ENCODE data around the gene PAX7. TPM values are rescaled to one million over a fixed set of nuclear protein-coding genes. Genes with fewer than 3 reads are reported as not detected.

Gene PAX7
- total RNA-seq, 4 donors from 2014 or later = 1.8 to 5.1 (median 3.9) TPM

GRCh38 chr1:18735224-18735997 lies 104.8 kb downstream of the PAX7 start:
- Histone ChIP-seq H3K9me3 (no peaks in the 10 kb centered on the region), H3K4me1 (no peaks in the 10 kb centered on the region), H3K27ac (no peak overlapping the region), H3K36me3 (no peaks in the 10 kb centered on the region), H3K4me3 (no peak overlapping the region), H3K27me3 (peaks cover 0 to 4% (median 3%) of the 10 kb centered on the region in 3 donors)
- no peak for DNase-seq
- in situ Hi-C loops (cut with MboI; ENCODE audit: low sequenced_read_pairs in 4 of 4) (no loop called here), intact Hi-C loops (cut with DNase I; ENCODE audit: low total_unique reads) (no loop called here)
- ATAC-seq = no peak
- TF ChIP-seq POLR2A (IDR thresholded peaks at IDR 0.05) (no peak), CTCF (IDR thresholded peaks at IDR 0.05 in 4 of 5, conservative IDR thresholded peaks at IDR 0.05 in 1 of 5) (no peak)

- ATAC-seq = no peak
- Histone ChIP-seq H3K36me3 (no peaks in the 10 kb centered on the region), H3K4me1 (no peaks in the 10 kb centered on the region), H3K27me3 (peaks cover 0 to 4% (median 3%) of the 10 kb centered on the region in 3 donors), H3K9me3 (no peaks in the 10 kb centered on the region), H3K27ac (no peak overlapping the region), H3K4me3 (no peak overlapping the region)
- intact Hi-C loops (cut with DNase I; ENCODE audit: low total_unique reads) = no loop called here
- DNase-seq = no peak
- TF ChIP-seq POLR2A (IDR thresholded peaks at IDR 0.05) (no peak), CTCF (IDR thresholded peaks at IDR 0.05 in 4 of 5, conservative IDR thresholded peaks at IDR 0.05 in 1 of 5) (no peak)
- in situ Hi-C loops (cut with MboI; ENCODE audit: low sequenced_read_pairs in 4 of 4) = no loop called here
These were observed 106.3 kb downstream of the PAX7 start for GRCh38 chr1:18736958-18737357.

GRCh38 chr1:18738126-18738525 lies 107.5 kb downstream of the PAX7 start:
- H3K9me3 ChIP-seq = no peaks in the 10 kb centered on the region
- DNase-seq (no peak), ATAC-seq (no peak)
- peaks cover 0 to 4% (median 3%) of the 10 kb centered on the region in 3 donors for H3K27me3 ChIP-seq
- H3K27ac ChIP-seq = no peak overlapping the region
- H3K4me3 ChIP-seq = no peak overlapping the region
- in situ Hi-C loops (cut with MboI; ENCODE audit: low sequenced_read_pairs in 4 of 4) = no loop called here
- no peaks in the 10 kb centered on the region for H3K4me1 ChIP-seq
- TF ChIP-seq POLR2A (IDR thresholded peaks at IDR 0.05) (no peak), CTCF (IDR thresholded peaks at IDR 0.05 in 4 of 5, conservative IDR thresholded peaks at IDR 0.05 in 1 of 5) (no peak)
- no peaks in the 10 kb centered on the region for H3K36me3 ChIP-seq
- intact Hi-C loops (cut with DNase I; ENCODE audit: low total_unique reads) = no loop called here

GRCh38 chr1:18738617-18739016 lies 108.0 kb downstream of the PAX7 start:
- Histone ChIP-seq H3K9me3 (no peaks in the 10 kb centered on the region), H3K4me1 (no peaks in the 10 kb centered on the region), H3K27ac (no peak overlapping the region), H3K36me3 (no peaks in the 10 kb centered on the region), H3K4me3 (no peak overlapping the region), H3K27me3 (peaks cover 0 to 4% (median 3%) of the 10 kb centered on the region in 3 donors)
- ATAC-seq = no peak
- DNase-seq = no peak
- intact Hi-C loops (cut with DNase I; ENCODE audit: low total_unique reads) = no loop called here
- in situ Hi-C loops (cut with MboI; ENCODE audit: low sequenced_read_pairs in 4 of 4) = no loop called here
- TF ChIP-seq CTCF (IDR thresholded peaks at IDR 0.05 in 4 of 5, conservative IDR thresholded peaks at IDR 0.05 in 1 of 5) (no peak), POLR2A (IDR thresholded peaks at IDR 0.05) (no peak)
